ENCODE data around the gene AFAP1L1.
A peak's percentile ranks its signal among the peaks of the same experiment; 100 is the strongest.
"Not testable (repeated sequence)": the region's sequence is repeated elsewhere in the genome, so short reads cannot be mapped to it uniquely, and the experiment has no call there.

The AFAP1L1 gene

DNA sequence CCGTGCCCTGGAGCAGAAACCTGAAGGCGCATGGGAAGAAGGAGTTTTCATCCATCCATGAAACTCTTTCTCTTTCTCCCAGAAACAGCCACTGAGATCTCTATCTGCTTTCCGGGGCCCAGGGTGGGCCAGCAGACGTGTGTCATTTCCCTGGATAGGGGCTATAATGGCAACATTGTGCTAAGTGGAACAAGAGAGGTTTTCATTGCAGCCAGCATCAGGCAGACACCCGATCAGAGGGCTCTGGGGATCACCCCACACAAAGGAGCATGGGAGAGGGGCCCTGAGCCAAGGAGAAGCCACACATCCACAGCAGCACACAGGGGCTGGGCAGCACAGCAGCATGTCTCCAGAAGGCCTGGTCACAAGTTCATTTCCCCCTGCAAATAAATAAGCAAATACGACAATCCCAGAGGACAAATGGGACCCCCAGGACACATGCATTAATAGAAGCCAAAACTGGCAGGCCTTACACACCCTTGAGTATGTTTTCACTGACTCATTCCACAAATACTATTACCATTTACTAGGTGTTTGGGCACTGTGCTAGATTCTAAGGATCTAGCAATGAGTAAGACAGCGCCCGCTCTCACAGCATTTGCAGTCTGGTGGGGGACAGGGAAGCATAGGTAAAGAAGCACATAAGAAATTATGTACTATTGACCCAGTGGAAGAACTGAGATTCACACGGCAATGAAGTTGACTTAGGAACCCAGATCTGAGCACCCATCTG lies 4.3 kb upstream of the AFAP1L1 start:
- H3K4me3 ChIP-seq (ENCODE audit: low read length): no peak overlapping the region
- H3K27me3 ChIP-seq (replicated peaks; ENCODE audit: insufficient read depth, low read length): no peaks in the 10 kb centered on the region
- no peaks in the 10 kb centered on the region for H3K36me3 ChIP-seq (replicated peaks; ENCODE audit: insufficient read depth, low read length)
- H3K9me2 ChIP-seq (replicated peaks; ENCODE audit: insufficient read depth, low read length): no peaks in the 10 kb centered on the region
- TF ChIP-seq EZH2phosphoT487 (IDR thresholded peaks at IDR 0.05; ENCODE audit: low read length): no peak
- TF ChIP-seq EZH2 (optimal IDR thresholded peaks at IDR 0.05; ENCODE audit: low read depth, low read length): no peak
- TF ChIP-seq, protein P1, sequence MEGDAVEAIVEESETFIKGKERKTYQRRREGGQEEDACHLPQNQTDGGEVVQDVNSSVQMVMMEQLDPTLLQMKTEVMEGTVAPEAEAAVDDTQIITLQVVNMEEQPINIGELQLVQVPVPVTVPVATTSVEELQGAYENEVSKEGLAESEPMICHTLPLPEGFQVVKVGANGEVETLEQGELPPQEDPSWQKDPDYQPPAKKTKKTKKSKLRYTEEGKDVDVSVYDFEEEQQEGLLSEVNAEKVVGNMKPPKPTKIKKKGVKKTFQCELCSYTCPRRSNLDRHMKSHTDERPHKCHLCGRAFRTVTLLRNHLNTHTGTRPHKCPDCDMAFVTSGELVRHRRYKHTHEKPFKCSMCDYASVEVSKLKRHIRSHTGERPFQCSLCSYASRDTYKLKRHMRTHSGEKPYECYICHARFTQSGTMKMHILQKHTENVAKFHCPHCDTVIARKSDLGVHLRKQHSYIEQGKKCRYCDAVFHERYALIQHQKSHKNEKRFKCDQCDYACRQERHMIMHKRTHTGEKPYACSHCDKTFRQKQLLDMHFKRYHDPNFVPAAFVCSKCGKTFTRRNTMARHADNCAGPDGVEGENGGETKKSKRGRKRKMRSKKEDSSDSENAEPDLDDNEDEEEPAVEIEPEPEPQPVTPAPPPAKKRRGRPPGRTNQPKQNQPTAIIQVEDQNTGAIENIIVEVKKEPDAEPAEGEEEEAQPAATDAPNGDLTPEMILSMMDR (IDR thresholded peaks at IDR 0.05; ENCODE audit: low read length): no peak
- no peak overlapping the region for H3K9ac ChIP-seq (ENCODE audit: low read length)
- H3K79me2 ChIP-seq (ENCODE audit: low read length): no peaks in the 10 kb centered on the region
- H3K4me1 ChIP-seq (ENCODE audit: low read length): peaks cover 8% of the 10 kb centered on the region
- H2AFZ ChIP-seq (ENCODE audit: low read length): no peak overlapping the region
- no peak overlapping the region for H3K27ac ChIP-seq (ENCODE audit: low read length)
- peaks cover 4% of the 10 kb centered on the region; the same call in 1 of the 2 replicates for H3F3A ChIP-seq (ENCODE audit: insufficient read depth, low read length)
- DNase-seq: no peak
- H4K20me1 ChIP-seq (ENCODE audit: insufficient read depth, low read length): no peaks in the 10 kb centered on the region
- no peaks in the 10 kb centered on the region for H3K9me3 ChIP-seq (replicated peaks; ENCODE audit: insufficient read depth, low read length)
- H3K4me2 ChIP-seq (ENCODE audit: low read depth, low read length): no peak overlapping the region

DNA sequence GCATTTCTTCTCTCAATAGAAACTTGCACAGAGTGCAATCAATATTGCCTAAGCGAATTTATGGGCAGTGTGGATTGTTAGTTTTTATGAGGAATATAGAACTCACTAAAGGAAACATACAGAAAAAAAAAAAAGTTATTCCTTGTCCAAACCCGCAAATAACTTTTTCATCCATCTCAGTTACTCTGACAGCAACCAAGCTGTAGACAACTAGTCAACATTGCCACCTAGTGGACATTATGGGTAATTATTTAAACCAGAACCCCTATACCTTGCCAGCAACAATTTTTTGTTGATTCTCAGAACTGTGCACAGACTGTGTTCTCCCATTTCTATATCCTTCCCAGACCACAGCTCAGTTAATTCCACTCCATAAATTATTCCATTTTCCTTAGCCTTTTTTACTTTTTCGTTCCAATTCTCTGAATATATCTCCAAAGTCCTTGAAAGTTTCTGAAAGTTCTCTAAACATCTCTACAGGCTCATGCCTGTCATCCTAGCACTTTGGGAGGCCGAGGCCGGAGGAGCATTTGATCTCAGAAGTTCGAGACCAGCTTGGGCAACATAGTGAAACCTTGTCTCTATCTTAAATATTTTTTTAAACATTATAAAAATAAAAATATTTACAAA lies 2.6 kb upstream of the AFAP1L1 start:
- Histone ChIP-seq H3K27ac (ENCODE audit: low read length) (no peak overlapping the region), H3F3A (ENCODE audit: insufficient read depth, low read length) (peaks cover 4% of the 10 kb centered on the region; the same call in 1 of the 2 replicates), H3K36me3 (replicated peaks; ENCODE audit: insufficient read depth, low read length) (no peaks in the 10 kb centered on the region), H3K9me2 (replicated peaks; ENCODE audit: insufficient read depth, low read length) (no peaks in the 10 kb centered on the region), H3K4me2 (ENCODE audit: low read depth, low read length) (no peak overlapping the region), H4K20me1 (ENCODE audit: insufficient read depth, low read length) (no peaks in the 10 kb centered on the region), H3K79me2 (ENCODE audit: low read length) (no peaks in the 10 kb centered on the region), H3K4me3 (ENCODE audit: low read length) (no peak overlapping the region), H3K27me3 (replicated peaks; ENCODE audit: insufficient read depth, low read length) (no peaks in the 10 kb centered on the region), H3K9ac (ENCODE audit: low read length) (no peak overlapping the region), H3K9me3 (replicated peaks; ENCODE audit: insufficient read depth, low read length) (no peaks in the 10 kb centered on the region), H3K4me1 (ENCODE audit: low read length) (peaks cover 5% of the 10 kb centered on the region), H2AFZ (ENCODE audit: low read length) (no peak overlapping the region)
- peak; percentile 65 for DNase-seq
- TF ChIP-seq, protein P1 (IDR thresholded peaks at IDR 0.05; ENCODE audit: low read length): peak; percentile 71
- no peak for TF ChIP-seq EZH2 (optimal IDR thresholded peaks at IDR 0.05; ENCODE audit: low read depth, low read length)
- TF ChIP-seq EZH2phosphoT487 (IDR thresholded peaks at IDR 0.05; ENCODE audit: low read length): no peak

DNA sequence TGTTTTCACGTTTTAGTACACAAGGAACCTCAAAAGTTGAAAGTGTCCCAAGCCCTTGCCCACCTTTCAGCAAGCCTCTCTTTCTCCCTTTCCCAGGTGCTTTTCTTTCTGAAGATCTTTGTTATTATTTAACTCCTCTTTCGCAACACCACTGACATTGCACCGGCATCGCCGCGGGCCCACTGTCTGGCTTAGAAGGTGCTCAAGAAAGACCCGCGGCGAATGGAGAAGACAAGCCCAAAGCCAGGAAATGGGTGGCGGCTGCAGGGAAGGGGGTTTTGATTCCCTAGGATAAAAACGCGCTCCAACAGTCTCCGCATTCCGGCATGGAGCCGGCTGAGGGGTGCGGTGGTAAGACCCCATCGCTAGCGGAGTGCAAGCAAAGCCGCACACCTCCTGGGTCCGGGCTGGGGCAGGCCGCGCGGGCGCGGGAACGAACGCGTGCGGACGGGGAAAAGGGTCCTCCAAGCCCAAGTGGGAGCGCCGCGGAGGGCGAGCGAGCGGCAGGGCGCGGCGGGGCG lies 404 bp upstream of the AFAP1L1 start:
- no peak overlapping the region for H3K27ac ChIP-seq (ENCODE audit: low read length)
- no peak overlapping the region for H3K4me2 ChIP-seq (ENCODE audit: low read depth, low read length)
- H2AFZ ChIP-seq (ENCODE audit: low read length): no peak overlapping the region
- no peaks in the 10 kb centered on the region for H3K9me3 ChIP-seq (replicated peaks; ENCODE audit: insufficient read depth, low read length)
- H3K4me1 ChIP-seq (ENCODE audit: low read length): no peaks in the 10 kb centered on the region
- H3K9ac ChIP-seq (ENCODE audit: low read length): no peak overlapping the region
- H3K9me2 ChIP-seq (replicated peaks; ENCODE audit: insufficient read depth, low read length): no peaks in the 10 kb centered on the region
- H3K27me3 ChIP-seq (replicated peaks; ENCODE audit: insufficient read depth, low read length): no peaks in the 10 kb centered on the region
- H3K4me3 ChIP-seq (ENCODE audit: low read length): no peak overlapping the region
- TF ChIP-seq EZH2 (optimal IDR thresholded peaks at IDR 0.05; ENCODE audit: low read depth, low read length) (no peak), EZH2phosphoT487 (IDR thresholded peaks at IDR 0.05; ENCODE audit: low read length) (no peak)
- TF ChIP-seq, protein P1 (IDR thresholded peaks at IDR 0.05; ENCODE audit: low read length): no peak
- no peaks in the 10 kb centered on the region for H3K79me2 ChIP-seq (ENCODE audit: low read length)
- no peak for DNase-seq
- no peaks in the 10 kb centered on the region for H3K36me3 ChIP-seq (replicated peaks; ENCODE audit: insufficient read depth, low read length)
- no peaks in the 10 kb centered on the region for H4K20me1 ChIP-seq (ENCODE audit: insufficient read depth, low read length)
- H3F3A ChIP-seq (ENCODE audit: insufficient read depth, low read length): no peaks in the 10 kb centered on the region

DNA sequence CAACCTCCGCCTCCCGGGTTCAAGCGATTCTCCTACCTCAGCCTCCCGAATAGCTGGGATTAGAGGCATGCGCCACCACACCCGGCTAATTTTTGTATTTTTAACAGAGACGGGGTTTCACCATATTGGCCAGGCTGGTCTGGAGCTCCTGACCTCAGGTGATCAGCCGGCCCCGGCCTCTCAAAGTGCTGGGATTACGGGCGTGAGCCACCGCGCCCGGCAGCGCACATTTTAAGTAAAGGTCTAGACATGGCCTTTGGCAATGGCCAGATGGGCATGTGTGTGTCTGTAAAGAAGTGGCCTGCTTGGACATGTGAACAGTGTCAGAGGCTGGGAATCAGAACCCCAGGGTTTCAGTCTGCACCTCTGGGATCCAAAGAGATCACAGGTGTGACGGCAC lies 1.1 kb downstream of the AFAP1L1 start:
- H3K27me3 ChIP-seq (replicated peaks; ENCODE audit: insufficient read depth, low read length); H3K9me2 ChIP-seq (replicated peaks; ENCODE audit: insufficient read depth, low read length); H3K4me3 ChIP-seq (ENCODE audit: low read length); H3K4me1 ChIP-seq (ENCODE audit: low read length); DNase-seq; H3K9me3 ChIP-seq (replicated peaks; ENCODE audit: insufficient read depth, low read length); H3K79me2 ChIP-seq (ENCODE audit: low read length); H2AFZ ChIP-seq (ENCODE audit: low read length); H3K36me3 ChIP-seq (replicated peaks; ENCODE audit: insufficient read depth, low read length); H3K9ac ChIP-seq (ENCODE audit: low read length); H3F3A ChIP-seq (ENCODE audit: insufficient read depth, low read length); H3K27ac ChIP-seq (ENCODE audit: low read length); H4K20me1 ChIP-seq (ENCODE audit: insufficient read depth, low read length): not testable (repeated sequence)
- H3K4me2 ChIP-seq (ENCODE audit: low read depth, low read length): peak overlapping the region; percentile 57; the same call in 1 of the 2 replicates
